T-helper 9 cell (primary cell): ENCODE measurements around the gene PAX1.

ENCODE experiments used
- DNase-seq: peaks from one replicate; pipeline ENCODE4 v3.0.0-alpha.2; 2020
- total RNA-seq, 2 donors: gene quantifications; one replicate each; lab custom pipeline; 2026; lab: John Stamatoyannopoulos, UW

PAX1 gene
- total RNA-seq = 0 reads per million in 2 donors

GRCh38 chr20:21705575-21706260 is at the start of gene PAX1:
PAX1 (plus strand) TSS chr20:21705664; CDS start chr20:21705713, 49 bp downstream.
- DNase-seq = no peak

GRCh38 chr20:21656308-21657067 is 49.0 kb upstream of the PAX1 start:
- DNase-seq = no peak

GRCh38 chr20:21661488-21662055 is 43.9 kb upstream of the PAX1 start:
- DNase-seq = no peak

- no peak for DNase-seq
These were observed 42.0 kb upstream of the PAX1 start for GRCh38 chr20:21663465-21663864.

- DNase-seq = no peak
These were observed 39.6 kb upstream of the PAX1 start for GRCh38 chr20:21665687-21666446.

GRCh38 chr20:21670126-21670525 is 35.3 kb upstream of the PAX1 start:
- DNase-seq = no peak

GRCh38 chr20:21670981-21671380 is 34.5 kb upstream of the PAX1 start:
- DNase-seq = no peak

GRCh38 chr20:21677261-21677660 is 28.2 kb upstream of the PAX1 start:
- no peak for DNase-seq

- DNase-seq = no peak
These were observed 27.7 kb upstream of the PAX1 start for GRCh38 chr20:21677781-21678180.

- no peak for DNase-seq
These were observed 24.1 kb upstream of the PAX1 start for GRCh38 chr20:21681234-21681921.

- no peak for DNase-seq
These were observed 23.5 kb upstream of the PAX1 start for GRCh38 chr20:21681922-21682318.

GRCh38 chr20:21682521-21682954 is 22.9 kb upstream of the PAX1 start:
- no peak for DNase-seq

- DNase-seq = no peak
These were observed 20.8 kb upstream of the PAX1 start for GRCh38 chr20:21684671-21685070.

GRCh38 chr20:21685981-21686380 is 19.5 kb upstream of the PAX1 start:
- DNase-seq = no peak

- DNase-seq = no peak
These were observed 12.1 kb upstream of the PAX1 start for GRCh38 chr20:21693322-21693721.

- no peak for DNase-seq
These were observed 6.8 kb upstream of the PAX1 start for GRCh38 chr20:21698494-21699215.

GRCh38 chr20:21699216-21699508 is 6.3 kb upstream of the PAX1 start:
- no peak for DNase-seq

GRCh38 chr20:21701171-21701876 is 4.1 kb upstream of the PAX1 start:
- DNase-seq = no peak

GRCh38 chr20:21702016-21702415 is 3.4 kb upstream of the PAX1 start:
- DNase-seq = no peak

GRCh38 chr20:21702553-21703470 is 2.7 kb upstream of the PAX1 start:
- no peak for DNase-seq
